ENCODE measurements around the gene ANKRD60.

DNA sequence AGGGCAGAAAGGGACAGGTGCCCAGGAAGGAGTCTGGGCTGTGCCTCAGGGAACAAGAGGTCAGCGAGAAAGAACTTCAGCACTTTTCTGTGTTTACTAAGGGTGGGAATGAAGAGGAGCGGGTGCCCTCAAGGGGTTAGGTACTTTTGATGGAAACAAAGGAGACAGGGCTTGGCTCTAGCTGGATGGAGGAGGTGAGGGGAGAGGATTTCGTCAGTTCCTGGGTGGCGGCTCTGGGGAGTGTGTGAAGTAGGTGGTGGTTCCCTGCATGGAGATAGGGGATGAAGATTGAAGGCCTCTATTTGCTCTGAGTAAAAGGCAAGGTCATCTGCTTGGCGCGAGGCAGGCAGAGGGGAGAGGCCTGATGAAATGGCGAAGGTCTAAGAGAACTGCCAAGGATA, 40.0 kb upstream of the ANKRD60 start:
- TF ChIP-seq, protein P1, sequence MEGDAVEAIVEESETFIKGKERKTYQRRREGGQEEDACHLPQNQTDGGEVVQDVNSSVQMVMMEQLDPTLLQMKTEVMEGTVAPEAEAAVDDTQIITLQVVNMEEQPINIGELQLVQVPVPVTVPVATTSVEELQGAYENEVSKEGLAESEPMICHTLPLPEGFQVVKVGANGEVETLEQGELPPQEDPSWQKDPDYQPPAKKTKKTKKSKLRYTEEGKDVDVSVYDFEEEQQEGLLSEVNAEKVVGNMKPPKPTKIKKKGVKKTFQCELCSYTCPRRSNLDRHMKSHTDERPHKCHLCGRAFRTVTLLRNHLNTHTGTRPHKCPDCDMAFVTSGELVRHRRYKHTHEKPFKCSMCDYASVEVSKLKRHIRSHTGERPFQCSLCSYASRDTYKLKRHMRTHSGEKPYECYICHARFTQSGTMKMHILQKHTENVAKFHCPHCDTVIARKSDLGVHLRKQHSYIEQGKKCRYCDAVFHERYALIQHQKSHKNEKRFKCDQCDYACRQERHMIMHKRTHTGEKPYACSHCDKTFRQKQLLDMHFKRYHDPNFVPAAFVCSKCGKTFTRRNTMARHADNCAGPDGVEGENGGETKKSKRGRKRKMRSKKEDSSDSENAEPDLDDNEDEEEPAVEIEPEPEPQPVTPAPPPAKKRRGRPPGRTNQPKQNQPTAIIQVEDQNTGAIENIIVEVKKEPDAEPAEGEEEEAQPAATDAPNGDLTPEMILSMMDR (IDR thresholded peaks at IDR 0.05) = no peak
- TF ChIP-seq POLR2A (IDR thresholded peaks at IDR 0.05) (no peak), POLR2AphosphoS5 (IDR thresholded peaks at IDR 0.05) (no peak)

Data from transverse colon (tissue), 4 donors.